H1 (cell line): ENCODE data around the gene FSD1.

Source experiments
- CEBPB ChIP-seq: IDR thresholded peaks from 2 replicates; pipeline ENCODE4 v1.6.1; 2012; ENCODE audit warnings: low read depth, low read length
- CHD2 ChIP-seq: IDR thresholded peaks from 2 replicates; pipeline ENCODE4 v1.6.1; 2012; ENCODE audit warnings: low read length, improper control_type of control experiment
- CTCF ChIP-seq, 3 experiments: IDR thresholded peaks; 1 replicate in 2 of 3; 2 replicates in 1 of 3; pipeline versions ENCODE4 v1.5.1 to v1.6.1; 2011; ENCODE audit warnings: low read length in 3 of 3, mild to moderate bottlenecking in 3 of 3, inconsistent platforms in 2 of 3, low read depth in 1 of 3, moderate library complexity in 1 of 3; ENCODE audit not compliant: insufficient read depth in 1 of 3; ENCODE audit errors: control extremely low read depth in 1 of 3
- EP300 ChIP-seq, 2 experiments: IDR thresholded peaks; 1 replicate in 1 of 2; 2 replicates in 1 of 2; pipeline ENCODE4 v1.6.1; 2011 to 2012; ENCODE audit warnings: low read depth in 2 of 2, low read length in 2 of 2, mild to moderate bottlenecking in 2 of 2, borderline replicate concordance in 1 of 2, inconsistent platforms in 1 of 2, moderate library complexity in 1 of 2
- EZH2 ChIP-seq: fragments of 200-600 bp; sonication (generic); IDR thresholded peaks from 2 replicates; pipeline ENCODE4 v1.7.1; 2012; ENCODE audit warnings: low read depth, mild to moderate bottlenecking, moderate library complexity, low read length, inconsistent platforms; ENCODE audit not compliant: severe bottlenecking
- HDAC2 ChIP-seq, 2 experiments: fragments of 300-600 bp in 1 of 2; sonication (generic) in 1 of 2; IDR thresholded peaks; 2 replicates each; pipeline ENCODE4 v1.6.1; 2011 to 2012; ENCODE audit warnings: low read depth in 2 of 2, low read length in 2 of 2, mild to moderate bottlenecking in 2 of 2, moderate library complexity in 2 of 2, borderline replicate concordance in 1 of 2, inconsistent platforms in 1 of 2
- POLR2A ChIP-seq, 2 experiments: IDR thresholded peaks; 1 replicate in 1 of 2; 2 replicates in 1 of 2; pipeline ENCODE4 v1.6.1; 2011; ENCODE audit warnings: low read depth in 2 of 2, low read length in 2 of 2, mild to moderate bottlenecking in 2 of 2; ENCODE audit errors: control extremely low read depth in 1 of 2
- POLR2AphosphoS5 ChIP-seq: IDR thresholded peaks from 2 replicates; pipeline ENCODE4 v1.6.1; 2011; ENCODE audit warnings: low read depth, low read length
- RFX5 ChIP-seq: IDR thresholded peaks from 2 replicates; pipeline ENCODE4 v1.6.1; 2011; ENCODE audit warnings: low read depth, low read length, improper control_type of control experiment, borderline replicate concordance
- SP2 ChIP-seq: IDR thresholded peaks from 2 replicates; pipeline ENCODE4 v1.6.1; 2012; ENCODE audit warnings: mild to moderate bottlenecking, low read length, inconsistent platforms
- SRF ChIP-seq: IDR thresholded peaks from 2 replicates; pipeline ENCODE4 v1.6.1; 2011; ENCODE audit warnings: mild to moderate bottlenecking, low read depth, low read length, moderate library complexity

- TF ChIP-seq CTCF (IDR thresholded peaks at IDR 0.05; ENCODE audit: control extremely low read depth in 1 of 3, insufficient read depth in 1 of 3, low read depth in 1 of 3, low read length in 3 of 3), result no peak
- no peak for TF ChIP-seq EZH2
- no peak for TF ChIP-seq CEBPB
- TF ChIP-seq POLR2A (IDR thresholded peaks at IDR 0.05; ENCODE audit: control extremely low read depth in 1 of 2, low read depth in 2 of 2, low read length in 2 of 2), result no peak
- no peak for TF ChIP-seq HDAC2 (IDR thresholded peaks at IDR 0.05; ENCODE audit: borderline replicate concordance in 1 of 2, low read depth in 2 of 2, low read length in 2 of 2)
- TF ChIP-seq EP300 (IDR thresholded peaks at IDR 0.05; ENCODE audit: borderline replicate concordance in 1 of 2, low read depth in 2 of 2, low read length in 2 of 2), result no peak
- TF ChIP-seq RFX5, result no peak
- no peak for TF ChIP-seq POLR2AphosphoS5
- no peak for TF ChIP-seq CHD2
- no peak for TF ChIP-seq SP2
- TF ChIP-seq SRF, result no peak
Observed at GRCh38 chr19:4303819-4304537, 420 bp upstream of the FSD1 start.
